ENCODE data around the gene NLRC5. TPM values are rescaled to one million over a fixed set of nuclear protein-coding genes. Genes with fewer than 3 reads are reported as not detected.

The NLRC5 gene
- total RNA-seq, 1 experiment from 2014 or later: 1.6 TPM

DNA sequence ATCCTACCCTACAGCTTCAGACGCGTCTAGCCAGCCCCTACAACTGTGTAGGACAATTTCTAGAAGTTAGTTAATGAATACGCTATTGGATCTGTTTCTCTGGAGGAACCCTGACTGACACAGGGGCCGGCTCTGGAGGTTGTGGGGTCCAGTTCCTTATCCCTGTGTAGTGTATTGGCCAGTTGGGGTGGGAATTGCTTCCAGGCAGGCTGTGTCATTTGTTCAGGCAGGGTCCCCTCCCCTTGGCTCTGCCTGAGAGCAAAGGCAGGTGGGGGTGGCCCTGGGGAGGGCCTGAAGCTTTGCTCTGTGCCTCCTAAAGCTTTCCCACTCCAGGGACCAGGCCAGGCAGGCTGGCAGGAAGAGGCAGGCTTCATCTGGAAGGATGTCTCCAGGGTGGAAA lies 39.3 kb upstream of the NLRC5 start:
- POLR2A ChIA-PET: no interaction called here

DNA sequence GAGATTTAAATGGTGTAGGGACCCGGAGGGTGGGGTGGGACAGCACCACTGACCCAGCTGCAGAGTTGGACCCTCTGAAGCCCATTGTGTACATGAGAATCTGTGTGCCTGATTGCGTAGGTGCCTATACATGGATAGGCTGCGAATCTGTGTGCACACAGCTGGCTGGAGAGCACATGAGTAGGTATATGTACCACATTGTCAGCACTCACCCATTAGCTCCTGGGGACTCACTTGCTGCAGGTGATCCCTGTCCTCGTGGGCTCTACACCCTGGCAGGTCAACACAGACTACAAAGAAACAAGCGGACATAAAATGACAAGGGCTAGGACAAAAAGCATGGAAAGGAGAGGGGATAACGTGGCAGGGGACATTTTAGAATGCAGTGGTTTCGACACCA lies 38.9 kb upstream of the NLRC5 start:
- no peak for DNase-seq
- CTCF ChIA-PET: interaction anchor here (0.7 to 1.2 kb wide), 3 partner anchors 19 to 83 kb away, joined by 3 to 5 read pairs (median 4); no protein-coding TSS in a partner anchor
- BruUV-seq (replicated peaks): no TSS peak
- peak overlapping the region; percentile 4 for H3K27ac Mint-ChIP-seq (ENCODE audit: unreplicated experiment)
- Histone ChIP-seq H3K4me1 (peaks cover under 1% of the 10 kb centered on the region; the same call in 1 of the 2 replicates), H3K36me3 (ENCODE audit: control insufficient read depth, insufficient read depth, low read length) (no peaks in the 10 kb centered on the region), H3K27me3 (replicated peaks; ENCODE audit: control insufficient read depth, insufficient read depth, low read length) (no peaks in the 10 kb centered on the region), H3K9me3 (no peaks in the 10 kb centered on the region), H3K4me3 (ENCODE audit: low read depth, low read length) (no peak overlapping the region)
- H3K36me3 Mint-ChIP-seq (ENCODE audit: insufficient read depth, unreplicated experiment): peaks cover 45% of the 10 kb centered on the region
- H3K9me3 Mint-ChIP-seq (ENCODE audit: unreplicated experiment): no peaks in the 10 kb centered on the region
- no peaks in the 10 kb centered on the region for H3K27me3 Mint-ChIP-seq (ENCODE audit: insufficient read depth, unreplicated experiment)
- peaks cover 16% of the 10 kb centered on the region for H3K4me1 Mint-ChIP-seq (ENCODE audit: low read depth, unreplicated experiment)
- intact Hi-C loops (cut with micrococcal nuclease; ENCODE audit: unreplicated experiment): loop anchor here (5.0 to 10.0 kb wide), 2 partner anchors 97 to 216 kb away; partner anchors contain the start of gene NUP93
- TF ChIP-seq, protein P1, sequence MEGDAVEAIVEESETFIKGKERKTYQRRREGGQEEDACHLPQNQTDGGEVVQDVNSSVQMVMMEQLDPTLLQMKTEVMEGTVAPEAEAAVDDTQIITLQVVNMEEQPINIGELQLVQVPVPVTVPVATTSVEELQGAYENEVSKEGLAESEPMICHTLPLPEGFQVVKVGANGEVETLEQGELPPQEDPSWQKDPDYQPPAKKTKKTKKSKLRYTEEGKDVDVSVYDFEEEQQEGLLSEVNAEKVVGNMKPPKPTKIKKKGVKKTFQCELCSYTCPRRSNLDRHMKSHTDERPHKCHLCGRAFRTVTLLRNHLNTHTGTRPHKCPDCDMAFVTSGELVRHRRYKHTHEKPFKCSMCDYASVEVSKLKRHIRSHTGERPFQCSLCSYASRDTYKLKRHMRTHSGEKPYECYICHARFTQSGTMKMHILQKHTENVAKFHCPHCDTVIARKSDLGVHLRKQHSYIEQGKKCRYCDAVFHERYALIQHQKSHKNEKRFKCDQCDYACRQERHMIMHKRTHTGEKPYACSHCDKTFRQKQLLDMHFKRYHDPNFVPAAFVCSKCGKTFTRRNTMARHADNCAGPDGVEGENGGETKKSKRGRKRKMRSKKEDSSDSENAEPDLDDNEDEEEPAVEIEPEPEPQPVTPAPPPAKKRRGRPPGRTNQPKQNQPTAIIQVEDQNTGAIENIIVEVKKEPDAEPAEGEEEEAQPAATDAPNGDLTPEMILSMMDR (IDR thresholded peaks at IDR 0.05; ENCODE audit: insufficient read depth in 1 of 2, low read depth in 1 of 2, low read length in 1 of 2, severe bottlenecking in 1 of 2, unreplicated experiment in 1 of 2): no peak
- no peak overlapping the region for H3K4me3 Mint-ChIP-seq (ENCODE audit: unreplicated experiment)
- POLR2A ChIA-PET: no interaction called here

More for the DNA sequence above, 39.3 kb upstream of the NLRC5 start:
- Histone ChIP-seq H3K4me1 (peaks cover 4% of the 10 kb centered on the region; the same call in 1 of the 2 replicates), H3K27me3 (replicated peaks; ENCODE audit: control insufficient read depth, insufficient read depth, low read length) (no peaks in the 10 kb centered on the region), H3K4me3 (ENCODE audit: low read depth, low read length) (no peak overlapping the region), H3K9me3 (no peaks in the 10 kb centered on the region), H3K36me3 (ENCODE audit: control insufficient read depth, insufficient read depth, low read length) (no peaks in the 10 kb centered on the region)
- H3K4me3 Mint-ChIP-seq (ENCODE audit: unreplicated experiment): no peak overlapping the region
- H3K36me3 Mint-ChIP-seq (ENCODE audit: insufficient read depth, unreplicated experiment): peaks cover 49% of the 10 kb centered on the region
- CTCF ChIA-PET: interaction anchor here (1.2 kb wide), 1 partner anchor 19 kb away, joined by 4 read pairs; no protein-coding TSS in a partner anchor
- intact Hi-C loops (cut with micrococcal nuclease; ENCODE audit: unreplicated experiment): loop anchor here (5.0 to 10.0 kb wide), 2 partner anchors 97 to 215 kb away; partner anchors contain the start of gene NUP93
- DNase-seq: no peak
- TF ChIP-seq, protein P1 (IDR thresholded peaks at IDR 0.05; ENCODE audit: insufficient read depth in 1 of 2, low read depth in 1 of 2, low read length in 1 of 2, severe bottlenecking in 1 of 2, unreplicated experiment in 1 of 2): no peak
- no TSS peak for BruUV-seq (replicated peaks)
- peaks cover 17% of the 10 kb centered on the region for H3K4me1 Mint-ChIP-seq (ENCODE audit: low read depth, unreplicated experiment)
- H3K9me3 Mint-ChIP-seq (ENCODE audit: unreplicated experiment): no peaks in the 10 kb centered on the region
- H3K27ac Mint-ChIP-seq (ENCODE audit: unreplicated experiment): peak overlapping the region; percentile 4
- H3K27me3 Mint-ChIP-seq (ENCODE audit: insufficient read depth, unreplicated experiment): no peaks in the 10 kb centered on the region

DNA sequence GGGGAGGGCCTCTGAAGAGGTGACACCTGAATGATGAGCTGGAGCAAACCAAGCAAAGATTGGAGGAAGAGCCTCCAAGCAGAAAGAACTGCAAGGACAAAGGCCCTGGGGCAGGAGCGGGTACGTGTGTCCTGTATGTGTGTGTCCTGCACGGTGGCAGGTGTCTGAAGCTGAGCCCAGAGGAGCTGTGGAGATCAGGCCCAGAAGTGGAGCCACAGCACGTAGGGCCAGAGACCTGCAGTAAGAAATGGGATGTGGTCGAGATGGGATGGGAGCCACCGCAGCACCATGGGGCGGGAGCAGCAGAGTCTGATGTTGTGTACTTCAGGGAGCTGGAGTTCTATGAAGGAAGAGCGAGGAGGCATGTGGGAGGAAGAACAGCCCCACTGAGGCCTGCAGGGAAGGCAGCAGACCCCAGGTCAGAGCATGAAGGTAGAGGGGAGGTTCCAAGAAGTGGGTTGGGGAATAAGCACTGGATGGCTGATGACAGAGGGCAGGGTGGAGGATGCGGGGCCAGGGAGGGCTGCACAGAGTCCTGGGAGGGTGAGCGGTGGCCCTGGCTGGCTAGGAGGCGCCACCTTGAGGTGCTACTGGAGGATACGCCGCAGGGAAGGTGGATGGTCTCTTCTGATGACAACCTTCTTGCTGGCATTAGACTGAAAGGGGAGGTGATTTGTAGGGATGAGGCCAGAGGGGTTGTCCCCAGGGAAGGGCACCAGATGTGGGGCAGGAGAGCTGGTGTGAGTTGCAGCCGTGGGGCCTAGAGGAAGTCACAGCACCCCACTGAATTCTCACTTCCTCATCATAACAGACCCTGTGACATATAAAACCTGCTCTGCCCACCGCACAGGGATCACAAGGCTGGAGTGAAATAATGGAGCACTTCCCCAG lies 38.2 kb upstream of the NLRC5 start:
- ChIA-PET POLR2A (no interaction called here), CTCF (interaction anchor here (0.7 to 1.2 kb wide), 3 partner anchors 20 to 83 kb away, joined by 3 to 5 read pairs (median 4); no protein-coding TSS in a partner anchor)
- Mint-ChIP-seq H3K36me3 (ENCODE audit: insufficient read depth, unreplicated experiment) (peaks cover 38% of the 10 kb centered on the region), H3K4me3 (ENCODE audit: unreplicated experiment) (no peak overlapping the region), H3K27me3 (ENCODE audit: insufficient read depth, unreplicated experiment) (no peaks in the 10 kb centered on the region), H3K27ac (ENCODE audit: unreplicated experiment) (peak overlapping the region; percentile 4), H3K9me3 (ENCODE audit: unreplicated experiment) (no peaks in the 10 kb centered on the region), H3K4me1 (ENCODE audit: low read depth, unreplicated experiment) (peaks cover 16% of the 10 kb centered on the region)
- intact Hi-C loops (cut with micrococcal nuclease; ENCODE audit: unreplicated experiment): loop anchor here (1.0 to 10.0 kb wide), 5 partner anchors 80 to 216 kb away; partner anchors contain the start of gene NUP93
- peak; percentile 78 to 82 for DNase-seq
- no peaks in the 10 kb centered on the region for H3K4me1 ChIP-seq
- H3K36me3 ChIP-seq (ENCODE audit: control insufficient read depth, insufficient read depth, low read length): no peaks in the 10 kb centered on the region
- no TSS peak for BruUV-seq (replicated peaks)
- H3K4me3 ChIP-seq (ENCODE audit: low read depth, low read length): no peak overlapping the region
- TF ChIP-seq, protein P1 (IDR thresholded peaks at IDR 0.05; ENCODE audit: insufficient read depth in 1 of 2, low read depth in 1 of 2, low read length in 1 of 2, severe bottlenecking in 1 of 2, unreplicated experiment in 1 of 2): peak; percentile 78 to 85
- H3K27me3 ChIP-seq (replicated peaks; ENCODE audit: control insufficient read depth, insufficient read depth, low read length): no peaks in the 10 kb centered on the region
- H3K9me3 ChIP-seq: no peaks in the 10 kb centered on the region
